IMR-90 (cell line): Measurements from ENCODE around the gene TENT5C. TPM values are rescaled to one million over a fixed set of nuclear protein-coding genes. Genes with fewer than 3 reads are reported as not detected.

Experiments used
- ATAC-seq: fragments of 200-7000 bp; cut with Tn5 transposase; 2 replicates; pipeline ENCODE4 v1.9.1; 2020; ENCODE audit warnings: low read depth, mild to moderate bottlenecking, moderate library complexity
- BruUV-seq: library from RNA; stranded (reverse); fragments of 400-500 nt; replicated peaks from 2 replicates; lab custom pipeline; 2021; lab: Mats Ljungman, UMichigan
- CTCF ChIA-PET: fragments of 300-600 bp; formaldehyde crosslinking; extraction: SDS; loops from one replicate; lab custom pipeline; 2021; ENCODE audit warnings: antibody characterized with exemption; lab: Yijun Ruan, JAX
- POLR2A ChIA-PET: fragments of 300-600 bp; sonication (Branson Sonifier 250); formaldehyde crosslinking; loops from one replicate; lab custom pipeline; 2022; ENCODE audit warnings: antibody characterized with exemption; ENCODE audit not compliant: unreplicated experiment; lab: Charles Lee
- DNase-seq: peaks from one replicate; pipeline ENCODE4 v3.0.0; 2013
- H2AFZ ChIP-seq: replicated peaks from 2 replicates; pipeline ENCODE3; 2013; ENCODE audit warnings: low read length, mild to moderate bottlenecking; ENCODE audit not compliant: poor library complexity
- H2AK5ac ChIP-seq: 2 replicates; pipeline ENCODE4 v1.6.1; 2013; ENCODE audit warnings: low read depth, low read length, inconsistent platforms
- H2AK9ac ChIP-seq: replicated peaks from 2 replicates; pipeline ENCODE3; 2013; ENCODE audit warnings: mild to moderate bottlenecking, low read depth, low read length, moderate library complexity; ENCODE audit not compliant: poor library complexity
- H2BK120ac ChIP-seq: 2 replicates; pipeline ENCODE4 v1.6.1; 2013; ENCODE audit warnings: low read depth, low read length, inconsistent platforms
- H2BK15ac ChIP-seq: 3 replicates; pipeline ENCODE4 v1.6.1; 2013; ENCODE audit warnings: low read depth, low read length, inconsistent platforms
- H2BK20ac ChIP-seq: 2 replicates; pipeline ENCODE4 v1.6.1; 2013; ENCODE audit warnings: low read depth, mild to moderate bottlenecking, inconsistent platforms, low read length, moderate library complexity
- H2BK5ac ChIP-seq: 2 replicates; pipeline ENCODE4 v1.6.1; 2013; ENCODE audit warnings: mild to moderate bottlenecking, low read depth, low read length, inconsistent platforms; ENCODE audit not compliant: poor library complexity, severe bottlenecking
- H3K14ac ChIP-seq: replicated peaks from 2 replicates; pipeline ENCODE4 v1.6.1; 2013; ENCODE audit warnings: low read depth, low read length, inconsistent platforms
- H3K18ac ChIP-seq: 2 replicates; pipeline ENCODE4 v1.6.1; 2013; ENCODE audit warnings: low read depth, low read length, control low read depth
- H3K23ac ChIP-seq: 2 replicates; pipeline ENCODE4 v1.6.1; 2013; ENCODE audit warnings: low read depth, low read length, inconsistent platforms
- H3K27ac ChIP-seq: 2 replicates; pipeline ENCODE4 v1.5.1; 2013; ENCODE audit warnings: mild to moderate bottlenecking, control low read depth, low read length; ENCODE audit not compliant: insufficient read depth
- H3K27me3 ChIP-seq: 2 replicates; pipeline ENCODE4 v1.6.1; 2013; ENCODE audit warnings: low read length; ENCODE audit not compliant: control insufficient read depth, insufficient read depth
- H3K36me3 ChIP-seq: 2 replicates; pipeline ENCODE4 v1.6.1; 2013; ENCODE audit warnings: low read length, mixed read lengths; ENCODE audit not compliant: control insufficient read depth, insufficient read depth
- H3K4ac ChIP-seq: 2 replicates; pipeline ENCODE4 v1.6.1; 2013; ENCODE audit warnings: low read depth, low read length, inconsistent platforms
- H3K4me1 ChIP-seq: 2 replicates; pipeline ENCODE4 v1.6.1; 2013; ENCODE audit warnings: low read length, mixed read lengths; ENCODE audit not compliant: control insufficient read depth, insufficient read depth
- H3K4me2 ChIP-seq: 2 replicates; pipeline ENCODE4 v1.6.1; 2013; ENCODE audit warnings: low read depth, mild to moderate bottlenecking, control low read depth, low read length, moderate library complexity
- H3K4me3 ChIP-seq: 2 replicates; pipeline ENCODE4 v1.5.1; 2013; ENCODE audit warnings: low read depth, mild to moderate bottlenecking, control low read depth, low read length, moderate library complexity; ENCODE audit not compliant: insufficient read depth
- H3K56ac ChIP-seq: 2 replicates; pipeline ENCODE4 v1.6.1; 2013; ENCODE audit warnings: low read length, inconsistent platforms; ENCODE audit not compliant: insufficient read depth; ENCODE audit errors: extremely low read depth
- H3K79me1 ChIP-seq, 2 experiments: 2 replicates each; pipeline ENCODE4 v1.6.1; 2013; ENCODE audit warnings: low read length in 2 of 2, inconsistent platforms in 1 of 2, low read depth in 1 of 2
- H3K9ac ChIP-seq: 2 replicates; pipeline ENCODE4 v1.6.1; 2013; ENCODE audit warnings: low read depth, low read length, control low read depth
- H3K9me1 ChIP-seq: 2 replicates; pipeline ENCODE4 v1.6.1; 2013; ENCODE audit warnings: low read length, inconsistent platforms; ENCODE audit not compliant: insufficient read depth
- H3K9me3 ChIP-seq: 2 replicates; pipeline ENCODE4 v1.6.1; 2013; ENCODE audit warnings: low read length; ENCODE audit not compliant: control insufficient read depth, insufficient read depth
- H4K20me1 ChIP-seq: 2 replicates; pipeline ENCODE4 v1.6.1; 2013; ENCODE audit warnings: low read length, inconsistent platforms; ENCODE audit not compliant: insufficient read depth
- H4K5ac ChIP-seq: 2 replicates; pipeline ENCODE4 v1.6.1; 2013; ENCODE audit warnings: mild to moderate bottlenecking, low read depth, low read length, control low read depth
- H4K8ac ChIP-seq, 2 experiments: 2 replicates each; pipeline ENCODE4 v1.6.1; 2013; ENCODE audit warnings: low read depth in 2 of 2, low read length in 2 of 2, control low read depth in 1 of 2, inconsistent platforms in 1 of 2
- H4K91ac ChIP-seq: 2 replicates; pipeline ENCODE4 v1.6.1; 2013; ENCODE audit warnings: low read depth, low read length, inconsistent platforms; ENCODE audit not compliant: insufficient read depth
- BHLHE40 ChIP-seq: fragments of 150-350 bp; IDR thresholded peaks from 2 replicates; pipeline ENCODE4 v1.6.1; 2016; ENCODE audit warnings: mild to moderate bottlenecking, low read depth, low read length
- CEBPB ChIP-seq: IDR thresholded peaks from 2 replicates; pipeline ENCODE4 v1.6.1; 2012; ENCODE audit warnings: low read depth, low read length, improper control_type of control experiment
- CHD1 ChIP-seq: IDR thresholded peaks from 2 replicates; pipeline ENCODE4 v1.6.1; 2012; ENCODE audit warnings: low read depth, low read length, improper control_type of control experiment
- FOS ChIP-seq: fragments of 150-350 bp; IDR thresholded peaks from 2 replicates; pipeline ENCODE4 v1.6.1; 2016; ENCODE audit warnings: low read depth, low read length
- MAFK ChIP-seq: IDR thresholded peaks from 2 replicates; pipeline ENCODE4 v1.6.1; 2012; ENCODE audit warnings: low read depth, low read length, improper control_type of control experiment
- MAZ ChIP-seq: IDR thresholded peaks from 2 replicates; pipeline ENCODE4 v1.6.1; 2012; ENCODE audit warnings: low read depth, mild to moderate bottlenecking, low read length, improper control_type of control experiment, moderate library complexity, borderline replicate concordance
- NFE2L2 ChIP-seq: fragments of 150-350 bp; IDR thresholded peaks from 2 replicates; pipeline ENCODE4 v1.6.1; 2016; ENCODE audit warnings: low read depth, mild to moderate bottlenecking, low read length
- RAD21 ChIP-seq: IDR thresholded peaks from 2 replicates; pipeline ENCODE4 v1.6.1; 2012; ENCODE audit warnings: low read length, improper control_type of control experiment
- RCOR1 ChIP-seq: IDR thresholded peaks from 2 replicates; pipeline ENCODE4 v1.6.1; 2012; ENCODE audit warnings: mild to moderate bottlenecking, low read length, improper control_type of control experiment; ENCODE audit not compliant: insufficient replicate concordance
- SMC3 ChIP-seq: fragments of 150-350 bp; IDR thresholded peaks from 2 replicates; pipeline ENCODE4 v1.6.1; 2016; ENCODE audit warnings: low read depth, mild to moderate bottlenecking, antibody characterized with exemption, low read length, moderate library complexity
- WGBS, 2 experiments: methylation state at CpG; one replicate each; pipeline versions ENCODE4 v1.1.5 to v1.1.7; 2013; ENCODE audit warnings: missing lambda C conversion rate in 2 of 2; ENCODE audit not compliant: insufficient read length in 1 of 2; ENCODE audit errors: extremely low coverage in 2 of 2; 5-methylcytosine and 5-hydroxymethylcytosine counted together
- dilution Hi-C: fragments of 300-500 bp; cut with HindIII; formaldehyde crosslinking; loops from one replicate; pipeline ENCODE4 v1.14.3; 2018; ENCODE audit warnings: low sequenced_read_pairs; ENCODE audit not compliant: unreplicated experiment
- in situ Hi-C: fragments of 300-500 bp; cut with MboI; formaldehyde crosslinking; loops from 3 replicates; pipeline ENCODE4 v1.14.3; 2019; ENCODE audit warnings: low sequenced_read_pairs, inconsistent platforms, mixed read lengths
- intact Hi-C: fragments of 100-400 bp; cut with micrococcal nuclease; formaldehyde crosslinking; loops from 2 replicates; pipeline ENCODE4 v1.10.0; 2022
- polyA plus RNA-seq, 3 experiments: library from polyadenylated mRNA; depleted of rRNA; stranded (reverse); fragments of >200 nt; gene quantifications; 2 replicates each; pipeline ENCODE4 v1.2.3, GENCODE V29; 2012; ENCODE audit warnings: low replicate concordance in 1 of 3
- total RNA-seq: library from RNA; depleted of rRNA; stranded (reverse); fragments of >200 nt; gene quantifications from 2 replicates; pipeline ENCODE4 v1.2.3, GENCODE V29; 2012
- TF ChIP-seq, protein P1 (sequence below): conservative IDR thresholded peaks from 2 replicates; pipeline ENCODE4 v1.5.1; 2012; ENCODE audit warnings: mild to moderate bottlenecking, low read depth, low read length, improper control_type of control experiment

The TENT5C gene
- total and polyA plus RNA-seq, 2 of the 4 experiments (the other 2 are of a cell fraction): 1.5 to 4.1 TPM

GRCh38 chr1:117606649-117607430 lies 992 bp downstream of the TENT5C start:
- POLR2A ChIA-PET: no interaction called here
- in situ Hi-C loops: loop anchor here (5.0 to 10.0 kb wide), 2 partner anchors 90 to 148 kb away; no protein-coding TSS in a partner anchor
- peak; percentile 1 for ATAC-seq

More at GRCh38 chr1:117606649-117607430, 992 bp downstream of the TENT5C start:
- Histone ChIP-seq H3K23ac (peak overlapping the region; percentile 41), H3K9ac (peak overlapping the region; percentile 72), H2BK20ac (0 out of 2 replicates have a peak overlapping the region, but pooled peaks have one; percentile 1), H2AFZ (peak overlapping the region; percentile 81), H4K20me1 (peaks cover 57% of the 10 kb centered on the region; the same call in 1 of the 2 replicates), H3K4ac (peak overlapping the region; percentile 75), H4K8ac (peak overlapping the region in 1 of 2 experiments; percentile 12; a peak in 1 of 4 replicates), H3K56ac (peak overlapping the region; percentile 71; the same call in 1 of the 2 replicates), H3K36me3 (no peaks in the 10 kb centered on the region), H2BK15ac (no peak overlapping the region), H2BK5ac (no peak overlapping the region), H3K18ac (no peak overlapping the region), H3K79me1 (peaks cover 4 to 53% of the 10 kb centered on the region in 2 experiments), H3K14ac (peak overlapping the region; percentile 96), H3K4me2 (peak overlapping the region; percentile 86), H4K91ac (no peak overlapping the region), H3K27me3 (0 out of 2 replicates have a peak, but pooled peaks cover 2% of the 10 kb centered on the region), H3K9me1 (peaks cover 17% of the 10 kb centered on the region), H4K5ac (no peak overlapping the region), H3K27ac (peak overlapping the region; percentile 47), H3K4me3 (peak overlapping the region; percentile 74), H2AK9ac (peak overlapping the region; percentile 48), H3K9me3 (no peaks in the 10 kb centered on the region), H3K4me1 (peaks cover 5% of the 10 kb centered on the region; the same call in 1 of the 2 replicates), H2BK120ac (peak overlapping the region; percentile 56), H2AK5ac (peak overlapping the region; percentile 4; the same call in 1 of the 2 replicates)
- no TSS peak for BruUV-seq
- dilution Hi-C loops: no loop called here
- CTCF ChIA-PET: interaction anchor here (0.7 to 1.5 kb wide), 3 partner anchors 101 to 152 kb away, joined by 3 to 7 read pairs (median 3); no protein-coding TSS in a partner anchor
- WGBS, 2 experiments: 0% methylated on average over 9 of the region's 37 CpGs; no CpG with 5 or more reads in 1 of the 2 experiments
- intact Hi-C loops: loop anchor here (1.0 to 5.0 kb wide), 7 partner anchors 70 to 288 kb away; partner anchors contain the start of gene MAN1A2
- peak; percentile 51 for DNase-seq
- TF ChIP-seq MAFK (no peak), CHD1 (no peak), BHLHE40 (no peak), FOS (no peak), CEBPB (no peak), NFE2L2 (no peak), MAZ (no peak), RCOR1 (no peak), SMC3 (no peak), RAD21 (no peak)
- TF ChIP-seq, protein P1, sequence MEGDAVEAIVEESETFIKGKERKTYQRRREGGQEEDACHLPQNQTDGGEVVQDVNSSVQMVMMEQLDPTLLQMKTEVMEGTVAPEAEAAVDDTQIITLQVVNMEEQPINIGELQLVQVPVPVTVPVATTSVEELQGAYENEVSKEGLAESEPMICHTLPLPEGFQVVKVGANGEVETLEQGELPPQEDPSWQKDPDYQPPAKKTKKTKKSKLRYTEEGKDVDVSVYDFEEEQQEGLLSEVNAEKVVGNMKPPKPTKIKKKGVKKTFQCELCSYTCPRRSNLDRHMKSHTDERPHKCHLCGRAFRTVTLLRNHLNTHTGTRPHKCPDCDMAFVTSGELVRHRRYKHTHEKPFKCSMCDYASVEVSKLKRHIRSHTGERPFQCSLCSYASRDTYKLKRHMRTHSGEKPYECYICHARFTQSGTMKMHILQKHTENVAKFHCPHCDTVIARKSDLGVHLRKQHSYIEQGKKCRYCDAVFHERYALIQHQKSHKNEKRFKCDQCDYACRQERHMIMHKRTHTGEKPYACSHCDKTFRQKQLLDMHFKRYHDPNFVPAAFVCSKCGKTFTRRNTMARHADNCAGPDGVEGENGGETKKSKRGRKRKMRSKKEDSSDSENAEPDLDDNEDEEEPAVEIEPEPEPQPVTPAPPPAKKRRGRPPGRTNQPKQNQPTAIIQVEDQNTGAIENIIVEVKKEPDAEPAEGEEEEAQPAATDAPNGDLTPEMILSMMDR: no peak
